H9 (cell line): Measurements from ENCODE around the gene LIN7C. TPM values are rescaled to one million over a fixed set of nuclear protein-coding genes. Genes with fewer than 3 reads are reported as not detected.

Experiments used
- DNase-seq: peaks from one replicate; pipeline ENCODE4 v3.0.0-alpha.2; 2017
- H2AFZ ChIP-seq: one replicate; pipeline ENCODE4 v1.6.1; 2013; ENCODE audit warnings: mild to moderate bottlenecking, low read length, control low read depth, moderate library complexity
- H2AK5ac ChIP-seq: 2 replicates; pipeline ENCODE4 v1.6.1; 2013; ENCODE audit warnings: low read length, control low read depth, mixed read lengths; ENCODE audit not compliant: insufficient read length
- H2BK120ac ChIP-seq: one replicate; pipeline ENCODE4 v1.6.1; 2013; ENCODE audit warnings: low read depth, mild to moderate bottlenecking, low read length, control low read depth, inconsistent platforms; ENCODE audit not compliant: poor library complexity, severe bottlenecking
- H2BK12ac ChIP-seq: 2 replicates; pipeline ENCODE4 v1.6.1; 2013; ENCODE audit warnings: low read length, control low read depth, mixed read lengths, low read depth; ENCODE audit not compliant: insufficient read length
- H2BK15ac ChIP-seq: 2 replicates; pipeline ENCODE4 v1.6.1; 2013; ENCODE audit warnings: low read depth, low read length, control low read depth
- H2BK20ac ChIP-seq: one replicate; pipeline ENCODE4 v1.6.1; 2013; ENCODE audit warnings: low read depth, mild to moderate bottlenecking, low read length, control low read depth, inconsistent platforms; ENCODE audit not compliant: poor library complexity, severe bottlenecking
- H2BK5ac ChIP-seq: 2 replicates; pipeline ENCODE4 v1.6.1; 2013; ENCODE audit warnings: low read length, control low read depth, mixed read lengths; ENCODE audit not compliant: insufficient read length
- H3K14ac ChIP-seq: 2 replicates; pipeline ENCODE4 v1.6.1; 2013; ENCODE audit warnings: low read length, control low read depth; ENCODE audit not compliant: insufficient read depth
- H3K18ac ChIP-seq: 2 replicates; pipeline ENCODE4 v1.6.1; 2013; ENCODE audit warnings: low read depth, mild to moderate bottlenecking, mixed read lengths, low read length, control low read depth; ENCODE audit not compliant: insufficient read length
- H3K23ac ChIP-seq: 2 replicates; pipeline ENCODE4 v1.6.1; 2013; ENCODE audit warnings: low read length, control low read depth, mixed read lengths, low read depth; ENCODE audit not compliant: insufficient read length
- H3K23me2 ChIP-seq: 2 replicates; pipeline ENCODE4 v1.6.1; 2013; ENCODE audit warnings: low read depth, mild to moderate bottlenecking, mixed read lengths, low read length, control low read depth; ENCODE audit not compliant: insufficient read length, poor library complexity, severe bottlenecking
- H3K27ac ChIP-seq: 2 replicates; pipeline ENCODE4 v1.5.1; 2013; ENCODE audit warnings: low read length, control low read depth, mixed read lengths, low read depth; ENCODE audit not compliant: insufficient read length
- H3K27me3 ChIP-seq: 2 replicates; pipeline ENCODE4 v1.6.1; 2013; ENCODE audit warnings: low read length, control low read depth, inconsistent platforms; ENCODE audit not compliant: insufficient read depth
- H3K4ac ChIP-seq: 2 replicates; pipeline ENCODE4 v1.6.1; 2013; ENCODE audit warnings: low read depth, mild to moderate bottlenecking, control low read depth, inconsistent platforms, low read length, moderate library complexity
- H3K4me1 ChIP-seq: 2 replicates; pipeline ENCODE4 v1.6.1; 2013; ENCODE audit warnings: low read length, control low read depth, inconsistent platforms; ENCODE audit not compliant: insufficient read depth
- H3K4me2 ChIP-seq: 2 replicates; pipeline ENCODE4 v1.6.1; 2013; ENCODE audit warnings: low read length, control low read depth, mixed read lengths; ENCODE audit not compliant: insufficient read length, insufficient read depth
- H3K56ac ChIP-seq: 2 replicates; pipeline ENCODE4 v1.6.1; 2013; ENCODE audit warnings: low read depth, mild to moderate bottlenecking, mixed read lengths, low read length, control low read depth; ENCODE audit not compliant: insufficient read length
- H3K79me1 ChIP-seq: 2 replicates; pipeline ENCODE4 v1.6.1; 2013; ENCODE audit warnings: low read depth, mild to moderate bottlenecking, moderate library complexity, low read length, control low read depth, inconsistent platforms; ENCODE audit not compliant: insufficient read depth, poor library complexity, severe bottlenecking
- H3K79me2 ChIP-seq: 2 replicates; pipeline ENCODE4 v1.6.1; 2013; ENCODE audit warnings: low read length, control low read depth, inconsistent platforms; ENCODE audit not compliant: insufficient read depth
- H3K9ac ChIP-seq: 2 replicates; pipeline ENCODE4 v1.6.1; 2013; ENCODE audit warnings: low read length, control low read depth, mixed read lengths; ENCODE audit not compliant: insufficient read length; ENCODE audit errors: extremely low read depth
- H3K9me3 ChIP-seq: one replicate; pipeline ENCODE4 v1.6.1; 2013; ENCODE audit warnings: low read depth, low read length, inconsistent platforms; ENCODE audit not compliant: control insufficient read depth
- H3T11ph ChIP-seq: one replicate; pipeline ENCODE4 v1.6.1; 2013; ENCODE audit warnings: mild to moderate bottlenecking, low read length, control low read depth, inconsistent platforms
- H4K20me1 ChIP-seq: one replicate; pipeline ENCODE4 v1.6.1; 2013; ENCODE audit not compliant: control insufficient read depth, insufficient read length, insufficient read depth
- H4K5ac ChIP-seq: 2 replicates; pipeline ENCODE4 v1.6.1; 2013; ENCODE audit warnings: low read depth, mild to moderate bottlenecking, mixed read lengths, low read length, control low read depth; ENCODE audit not compliant: insufficient read length
- H4K8ac ChIP-seq: replicated peaks from 2 replicates; pipeline ENCODE4 v1.6.1; 2013; ENCODE audit warnings: low read length, control low read depth, mixed read lengths, low read depth; ENCODE audit not compliant: insufficient read length
- H4K91ac ChIP-seq: 2 replicates; pipeline ENCODE4 v1.6.1; 2013; ENCODE audit warnings: low read depth, mild to moderate bottlenecking, moderate library complexity, mixed read lengths, low read length, control low read depth; ENCODE audit not compliant: insufficient read length
- H3K27ac Mint-ChIP-seq, 3 experiments: 2 replicates in 2 of 3; 3 replicates in 1 of 3; pipeline ENCODE4 v1.8.0; 2020 to 2021; ENCODE audit warnings: mixed read lengths in 3 of 3, mild to moderate bottlenecking in 1 of 3, moderate library complexity in 1 of 3
- H3K27me3 Mint-ChIP-seq: 2 replicates; pipeline ENCODE4 v1.8.0; 2021; ENCODE audit warnings: low read depth, mild to moderate bottlenecking, moderate library complexity, mixed read lengths
- H3K36me3 Mint-ChIP-seq, 3 experiments: 2 replicates in 2 of 3; 3 replicates in 1 of 3; pipeline ENCODE4 v1.8.0; 2020 to 2021; ENCODE audit warnings: low read depth in 3 of 3, mixed read lengths in 3 of 3; ENCODE audit not compliant: insufficient read depth in 1 of 3
- H3K4me1 Mint-ChIP-seq, 2 experiments: 2 replicates each; pipeline ENCODE4 v1.8.0; 2020; ENCODE audit warnings: mixed read lengths in 2 of 2
- H3K4me3 Mint-ChIP-seq, 2 experiments: 2 replicates in 1 of 2; 3 replicates in 1 of 2; pipeline ENCODE4 v1.8.0; 2020 to 2021; ENCODE audit warnings: mild to moderate bottlenecking in 2 of 2, mixed read lengths in 2 of 2, moderate library complexity in 1 of 2
- H3K9me3 Mint-ChIP-seq, 2 experiments: 2 replicates in 1 of 2; 3 replicates in 1 of 2; pipeline ENCODE4 v1.8.0; 2020; ENCODE audit warnings: mild to moderate bottlenecking in 2 of 2, mixed read lengths in 2 of 2, moderate library complexity in 1 of 2
- WGBS: extraction: QIAGEN DNeasy Blood & Tissue Kit; methylation state at CpG from one replicate; pipeline ENCODE4 v1.1.7; 2013; ENCODE audit warnings: missing lambda C conversion rate, low lambda C conversion rate, mixed read lengths; ENCODE audit not compliant: insufficient read length; ENCODE audit errors: extremely low coverage; 5-methylcytosine and 5-hydroxymethylcytosine counted together
- total RNA-seq: library from RNA; stranded (reverse); gene quantifications from 2 replicates; pipeline ENCODE4 v1.2.1, GENCODE V29; 2021
- TF ChIP-seq, protein P1 (sequence below): fragments of 200-600 bp; sonication (generic); conservative IDR thresholded peaks from 3 replicates; pipeline ENCODE4 v1.8.0; 2021; ENCODE audit warnings: antibody characterized with exemption, mild to moderate bottlenecking

LIN7C gene
- total RNA-seq, 1 experiment from 2014 or later = 40.0 TPM

- H2BK5ac ChIP-seq = no peak overlapping the region
- H4K91ac ChIP-seq = no peak overlapping the region
- no peak overlapping the region for H3K27ac ChIP-seq
- no peak overlapping the region for H3T11ph ChIP-seq
- TF ChIP-seq, protein P1, sequence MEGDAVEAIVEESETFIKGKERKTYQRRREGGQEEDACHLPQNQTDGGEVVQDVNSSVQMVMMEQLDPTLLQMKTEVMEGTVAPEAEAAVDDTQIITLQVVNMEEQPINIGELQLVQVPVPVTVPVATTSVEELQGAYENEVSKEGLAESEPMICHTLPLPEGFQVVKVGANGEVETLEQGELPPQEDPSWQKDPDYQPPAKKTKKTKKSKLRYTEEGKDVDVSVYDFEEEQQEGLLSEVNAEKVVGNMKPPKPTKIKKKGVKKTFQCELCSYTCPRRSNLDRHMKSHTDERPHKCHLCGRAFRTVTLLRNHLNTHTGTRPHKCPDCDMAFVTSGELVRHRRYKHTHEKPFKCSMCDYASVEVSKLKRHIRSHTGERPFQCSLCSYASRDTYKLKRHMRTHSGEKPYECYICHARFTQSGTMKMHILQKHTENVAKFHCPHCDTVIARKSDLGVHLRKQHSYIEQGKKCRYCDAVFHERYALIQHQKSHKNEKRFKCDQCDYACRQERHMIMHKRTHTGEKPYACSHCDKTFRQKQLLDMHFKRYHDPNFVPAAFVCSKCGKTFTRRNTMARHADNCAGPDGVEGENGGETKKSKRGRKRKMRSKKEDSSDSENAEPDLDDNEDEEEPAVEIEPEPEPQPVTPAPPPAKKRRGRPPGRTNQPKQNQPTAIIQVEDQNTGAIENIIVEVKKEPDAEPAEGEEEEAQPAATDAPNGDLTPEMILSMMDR = no peak
- H2AK5ac ChIP-seq = no peak overlapping the region
- H3K4me2 ChIP-seq = no peak overlapping the region
- H3K27me3 ChIP-seq = no peaks in the 10 kb centered on the region
- H3K23ac ChIP-seq = no peak overlapping the region
- H3K36me3 Mint-ChIP-seq = no peaks in the 10 kb centered on the region
- H3K9ac ChIP-seq = no peak overlapping the region
- H3K9me3 Mint-ChIP-seq = no peaks in the 10 kb centered on the region
- no peak overlapping the region for H2AFZ ChIP-seq
- H3K27me3 Mint-ChIP-seq = peaks cover 2% of the 10 kb centered on the region; the same call in 1 of the 2 replicates
- no peaks in the 10 kb centered on the region for H3K4me1 ChIP-seq
- H3K79me2 ChIP-seq = no peaks in the 10 kb centered on the region
- DNase-seq = no peak
- no peak overlapping the region for H4K8ac ChIP-seq
- H3K4me3 Mint-ChIP-seq = no peak overlapping the region
- H3K23me2 ChIP-seq = no peaks in the 10 kb centered on the region
- H2BK15ac ChIP-seq = no peak overlapping the region
- H4K5ac ChIP-seq = no peak overlapping the region
- no peaks in the 10 kb centered on the region for H3K79me1 ChIP-seq
- H3K56ac ChIP-seq = no peak overlapping the region
- no peak overlapping the region for H2BK120ac ChIP-seq
- no CpG with 5 or more reads among the region's 2 CpGs for WGBS
- H2BK20ac ChIP-seq = no peak overlapping the region
- no peaks in the 10 kb centered on the region for H4K20me1 ChIP-seq
- H2BK12ac ChIP-seq = no peak overlapping the region
- no peaks in the 10 kb centered on the region for H3K9me3 ChIP-seq
- no peak overlapping the region for H3K18ac ChIP-seq
- H3K27ac Mint-ChIP-seq = no peak overlapping the region
- no peak overlapping the region for H3K4ac ChIP-seq
- H3K14ac ChIP-seq = no peak overlapping the region
- H3K4me1 Mint-ChIP-seq = peaks cover 0 to 2% of the 10 kb centered on the region in 2 experiments; a peak in 3 of 4 replicates
Measured at GRCh38 chr11:27535103-27535502, 28.5 kb upstream of the LIN7C start.
